ENCODE results near the gene ME1. TPM values are rescaled to one million over a fixed set of nuclear protein-coding genes. Genes with fewer than 3 reads are reported as not detected.

Gene ME1
- total and polyA plus RNA-seq, 2 donors (not counting 3 experiments of a cell fraction or from before 2014, with no cell fraction given), result 7.3 to 29.3 TPM

- H3K27ac ChIP-seq (ENCODE audit: insufficient read depth, low read depth, low read length), result no peak overlapping the region
- H3K27me3 ChIP-seq (ENCODE audit: control insufficient read depth in 2 of 2, insufficient read depth in 2 of 2, low read length in 2 of 2), result peaks cover 4 to 7% of the 10 kb centered on the region in 2 experiments
- no peak overlapping the region for H3K9ac ChIP-seq (replicated peaks; ENCODE audit: extremely low read depth, insufficient read depth, low read length)
- FAIRE-seq (no peak), DNase-seq (ENCODE audit: low read depth, low spot score) (no peak)
- BruUV-seq (replicated peaks), result no TSS peak
- no peaks in the 10 kb centered on the region for H3K9me3 ChIP-seq (replicated peaks; ENCODE audit: control insufficient read depth, insufficient read depth, low read length)
- no peak overlapping the region for H3K4me3 ChIP-seq (replicated peaks in 1 of 3; ENCODE audit: insufficient read depth in 1 of 3, low read depth in 1 of 3, low read length in 3 of 3)
- POLR2A ChIA-PET, result no interaction called here
- no peaks in the 10 kb centered on the region for H3K36me3 ChIP-seq (ENCODE audit: control insufficient read depth in 2 of 2, extremely low read depth in 1 of 2, insufficient read depth in 2 of 2, low read length in 2 of 2)
- CTCF ChIA-PET, result interaction anchor here (1.2 kb wide), 1 partner anchor 44 kb away, joined by 3 read pairs; no protein-coding TSS in a partner anchor
- H2AFZ ChIP-seq (ENCODE audit: low read depth, low read length), result no peak overlapping the region
- no peak overlapping the region for H3K4me2 ChIP-seq (ENCODE audit: insufficient read depth, low read length)
- no peak for TF ChIP-seq CTCF (IDR thresholded peaks at IDR 0.05; ENCODE audit: extremely low read depth in 1 of 2, insufficient read depth in 1 of 2, low read depth in 1 of 2, low read length in 2 of 2)
- no peak for TF ChIP-seq EZH2 (IDR thresholded peaks at IDR 0.05; ENCODE audit: borderline replicate concordance, low read depth, low read length, severe bottlenecking)
- no peak for TF ChIP-seq GATA2 (IDR thresholded peaks at IDR 0.05; ENCODE audit: insufficient read depth, insufficient read length, low read depth, low read length)
- no peak for TF ChIP-seq POLR2A (IDR thresholded peaks at IDR 0.05; ENCODE audit: low read depth, low read length)
- TF ChIP-seq JUN (IDR thresholded peaks at IDR 0.05; ENCODE audit: borderline replicate concordance, insufficient read depth, insufficient read length, low read depth), result no peak
- TF ChIP-seq MYC (IDR thresholded peaks at IDR 0.05; ENCODE audit: low read depth, low read length), result no peak
- no peak for TF ChIP-seq POLR2AphosphoS5 (IDR thresholded peaks at IDR 0.05; ENCODE audit: insufficient read depth, low read depth, low read length)
- no peak for TF ChIP-seq MAX (IDR thresholded peaks at IDR 0.05; ENCODE audit: insufficient read depth, insufficient read length)
- TF ChIP-seq FOS (IDR thresholded peaks at IDR 0.05; ENCODE audit: borderline replicate concordance, insufficient read depth, low read length), result no peak
- H3K4me1 ChIP-seq (ENCODE audit: control insufficient read depth, extremely low read depth, insufficient read depth, low read length), result no peaks in the 10 kb centered on the region
- H3K9me1 ChIP-seq (replicated peaks; ENCODE audit: control insufficient read depth, extremely low read depth, insufficient read depth, low read length), result no peaks in the 10 kb centered on the region
- H4K20me1 ChIP-seq (replicated peaks; ENCODE audit: control insufficient read depth, extremely low read depth, insufficient read depth, low read length), result no peaks in the 10 kb centered on the region
- dilution Hi-C loops (cut with MboI; ENCODE audit: extremely low pct_ligation_motif_present, low sequenced_read_pairs), result no loop called here
- H3K79me2 ChIP-seq (ENCODE audit: control insufficient read depth, insufficient read depth, low read length), result no peaks in the 10 kb centered on the region
- intact Hi-C loops (cut with micrococcal nuclease), result no loop called here
These were observed 39.7 kb upstream of the ME1 start for GRCh38 chr6:83470587-83470986.

Data from endothelial cell of umbilical vein (primary cell).